GM19099 (cell line): ENCODE measurements around the gene BCLAF1.
A peak's percentile ranks its signal among the peaks of the same experiment; 100 is the strongest.

Experiments used
- POLR2A ChIP-seq: IDR thresholded peaks from 3 replicates; pipeline ENCODE4 v1.6.1; 2011; ENCODE audit warnings: low read depth; ENCODE audit not compliant: insufficient read length; ENCODE audit errors: extremely low read depth

BCLAF1 gene

GRCh38 chr6:136274062-136274461, 15.6 kb downstream of the BCLAF1 start:
- no peak for TF ChIP-seq POLR2A

GRCh38 chr6:136265101-136265500, 24.5 kb downstream of the BCLAF1 start:
- TF ChIP-seq POLR2A = no peak

- no peak for TF ChIP-seq POLR2A
These were observed 26.7 kb downstream of the BCLAF1 start for GRCh38 chr6:136262940-136263339.

- TF ChIP-seq POLR2A = no peak
These were observed 34.7 kb downstream of the BCLAF1 start for GRCh38 chr6:136254851-136255466.

- no peak for TF ChIP-seq POLR2A
These were observed 35.9 kb downstream of the BCLAF1 start for GRCh38 chr6:136253734-136254133.

GRCh38 chr6:136252441-136252840, 37.2 kb downstream of the BCLAF1 start:
- no peak for TF ChIP-seq POLR2A

- no peak for TF ChIP-seq POLR2A
These were observed 38.3 kb downstream of the BCLAF1 start for GRCh38 chr6:136251394-136251793.

GRCh38 chr6:136250686-136251008, 39.0 kb downstream of the BCLAF1 start:
- TF ChIP-seq POLR2A = no peak

GRCh38 chr6:136249811-136250685, 39.6 kb downstream of the BCLAF1 start, which contains the start of gene MTFR2:
Gene MTFR2, minus strand, starts transcription at chr6:136250311. Its CDS starts 1,212 bp downstream, at chr6:136249099.
- TF ChIP-seq POLR2A = peak; percentile 85

- TF ChIP-seq POLR2A = no peak
These were observed 40.3 kb downstream of the BCLAF1 start for GRCh38 chr6:136249336-136249735.

- TF ChIP-seq POLR2A = no peak
These were observed 45.5 kb downstream of the BCLAF1 start for GRCh38 chr6:136244061-136244616.

GRCh38 chr6:136236466-136237293, 53.0 kb downstream of the BCLAF1 start:
- no peak for TF ChIP-seq POLR2A

- TF ChIP-seq POLR2A = no peak
These were observed 54.4 kb downstream of the BCLAF1 start for GRCh38 chr6:136235233-136235564.

GRCh38 chr6:136232701-136233100, 56.9 kb downstream of the BCLAF1 start:
- TF ChIP-seq POLR2A = no peak

- no peak for TF ChIP-seq POLR2A
These were observed 59.3 kb downstream of the BCLAF1 start for GRCh38 chr6:136230219-136230853.
